Neural crest cell (in vitro differentiated cells): ENCODE measurements around the gene RPL11. TPM values are rescaled to one million over a fixed set of nuclear protein-coding genes. Genes with fewer than 3 reads are reported as not detected.
"Not testable (repeated sequence)": the region's sequence is repeated elsewhere in the genome, so short reads cannot be mapped to it uniquely, and the experiment has no call there.

Experiments used
- DNase-seq: peaks from one replicate; pipeline ENCODE4 v3.0.0; 2021; ENCODE audit warnings: low read depth, mixed read lengths, low spot score
- H3K27ac Mint-ChIP-seq: one replicate; pipeline ENCODE4 v1.8.0; 2021; ENCODE audit warnings: mild to moderate bottlenecking, mixed read lengths; ENCODE audit not compliant: unreplicated experiment
- H3K27me3 Mint-ChIP-seq: 2 replicates; pipeline ENCODE4 v1.8.0; 2021; ENCODE audit warnings: low read depth, mild to moderate bottlenecking, mixed read lengths
- H3K36me3 Mint-ChIP-seq: 2 replicates; pipeline ENCODE4 v1.8.0; 2021; ENCODE audit warnings: low read depth, mild to moderate bottlenecking, mixed read lengths
- H3K4me1 Mint-ChIP-seq: 2 replicates; pipeline ENCODE4 v1.8.0; 2021; ENCODE audit warnings: mixed read lengths
- H3K4me3 Mint-ChIP-seq: one replicate; pipeline ENCODE4 v1.8.0; 2021; ENCODE audit warnings: mild to moderate bottlenecking, mixed read lengths
- H3K9me3 Mint-ChIP-seq: 2 replicates; pipeline ENCODE4 v1.8.0; 2021; ENCODE audit warnings: mixed read lengths
- total RNA-seq: library from RNA; stranded (reverse); gene quantifications from 2 replicates; pipeline ENCODE4 v1.2.1, GENCODE V29; 2021
- TF ChIP-seq, protein P1 (sequence below): fragments of 200-600 bp; sonication (generic); conservative IDR thresholded peaks from 2 replicates; pipeline ENCODE4 v1.5.0; 2021; ENCODE audit warnings: antibody characterized with exemption, mild to moderate bottlenecking

RPL11 gene
- total RNA-seq, 1 donor from 2014 or later = 1,184 TPM

DNA sequence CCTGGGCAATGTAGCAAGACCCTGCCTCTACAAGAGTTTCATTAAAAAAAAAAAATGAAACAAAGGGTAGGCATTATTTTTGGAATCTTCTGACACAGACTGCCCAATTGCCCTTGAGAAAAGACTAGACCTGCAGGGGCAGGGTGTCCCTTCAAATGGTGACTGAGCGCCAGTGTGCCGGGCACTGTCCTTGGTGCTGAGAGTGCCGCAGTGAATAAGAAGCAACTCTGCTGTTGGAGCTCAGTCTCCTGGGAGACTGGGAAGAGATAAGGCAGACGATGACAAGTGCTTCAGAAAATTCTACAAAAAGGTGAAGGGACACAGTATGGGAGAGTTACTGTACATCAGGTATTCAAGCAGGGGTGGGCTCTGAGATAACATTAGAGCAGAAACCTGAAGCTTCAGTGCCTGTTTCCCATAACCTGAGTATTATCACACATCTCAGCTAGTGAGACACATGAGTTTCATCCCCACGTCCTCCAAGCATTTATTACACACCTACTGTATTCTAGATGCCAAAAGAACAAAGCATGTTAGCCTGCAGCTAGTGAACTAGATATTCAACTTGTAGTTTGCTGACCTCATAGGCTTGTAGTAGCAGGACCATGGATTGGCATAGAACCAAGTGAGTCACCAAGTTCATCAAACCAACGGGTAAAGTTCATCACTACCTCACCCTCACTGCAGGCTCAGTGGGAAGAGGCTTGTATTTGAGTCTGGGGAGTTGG is 18.4 kb upstream of the RPL11 start:
- Mint-ChIP-seq H3K36me3 (no peaks in the 10 kb centered on the region), H3K4me1 (no peaks in the 10 kb centered on the region), H3K4me3 (no peak overlapping the region), H3K27ac (no peak overlapping the region), H3K9me3 (no peaks in the 10 kb centered on the region), H3K27me3 (peaks cover 60% of the 10 kb centered on the region)
- peak; percentile 37 for DNase-seq
- TF ChIP-seq, protein P1, sequence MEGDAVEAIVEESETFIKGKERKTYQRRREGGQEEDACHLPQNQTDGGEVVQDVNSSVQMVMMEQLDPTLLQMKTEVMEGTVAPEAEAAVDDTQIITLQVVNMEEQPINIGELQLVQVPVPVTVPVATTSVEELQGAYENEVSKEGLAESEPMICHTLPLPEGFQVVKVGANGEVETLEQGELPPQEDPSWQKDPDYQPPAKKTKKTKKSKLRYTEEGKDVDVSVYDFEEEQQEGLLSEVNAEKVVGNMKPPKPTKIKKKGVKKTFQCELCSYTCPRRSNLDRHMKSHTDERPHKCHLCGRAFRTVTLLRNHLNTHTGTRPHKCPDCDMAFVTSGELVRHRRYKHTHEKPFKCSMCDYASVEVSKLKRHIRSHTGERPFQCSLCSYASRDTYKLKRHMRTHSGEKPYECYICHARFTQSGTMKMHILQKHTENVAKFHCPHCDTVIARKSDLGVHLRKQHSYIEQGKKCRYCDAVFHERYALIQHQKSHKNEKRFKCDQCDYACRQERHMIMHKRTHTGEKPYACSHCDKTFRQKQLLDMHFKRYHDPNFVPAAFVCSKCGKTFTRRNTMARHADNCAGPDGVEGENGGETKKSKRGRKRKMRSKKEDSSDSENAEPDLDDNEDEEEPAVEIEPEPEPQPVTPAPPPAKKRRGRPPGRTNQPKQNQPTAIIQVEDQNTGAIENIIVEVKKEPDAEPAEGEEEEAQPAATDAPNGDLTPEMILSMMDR = no peak

DNA sequence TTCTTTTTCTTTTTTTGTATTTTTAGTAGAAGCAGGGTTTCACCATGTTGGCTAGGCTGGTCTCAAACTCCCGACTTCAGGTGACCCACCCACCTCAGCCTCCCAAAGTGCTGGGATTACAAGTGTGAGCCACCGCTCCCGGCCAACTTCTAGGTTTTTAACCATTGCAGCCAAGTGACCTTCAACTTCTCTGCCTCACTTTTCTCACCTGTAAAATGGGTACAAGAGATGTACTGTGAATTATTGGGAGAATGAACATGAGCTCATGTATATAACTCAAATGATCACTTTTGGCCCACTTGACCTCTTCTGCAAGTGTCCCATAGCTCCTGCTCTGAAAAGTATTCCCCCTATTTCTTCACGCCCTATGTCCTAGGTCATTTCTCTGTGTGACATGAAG is 11.8 kb upstream of the RPL11 start:
- Mint-ChIP-seq H3K4me1 (no peaks in the 10 kb centered on the region), H3K27ac (no peak overlapping the region), H3K9me3 (no peaks in the 10 kb centered on the region), H3K4me3 (no peak overlapping the region), H3K36me3 (no peaks in the 10 kb centered on the region), H3K27me3 (peaks cover 56% of the 10 kb centered on the region)
- DNase-seq = no peak
- TF ChIP-seq, protein P1 = no peak

DNA sequence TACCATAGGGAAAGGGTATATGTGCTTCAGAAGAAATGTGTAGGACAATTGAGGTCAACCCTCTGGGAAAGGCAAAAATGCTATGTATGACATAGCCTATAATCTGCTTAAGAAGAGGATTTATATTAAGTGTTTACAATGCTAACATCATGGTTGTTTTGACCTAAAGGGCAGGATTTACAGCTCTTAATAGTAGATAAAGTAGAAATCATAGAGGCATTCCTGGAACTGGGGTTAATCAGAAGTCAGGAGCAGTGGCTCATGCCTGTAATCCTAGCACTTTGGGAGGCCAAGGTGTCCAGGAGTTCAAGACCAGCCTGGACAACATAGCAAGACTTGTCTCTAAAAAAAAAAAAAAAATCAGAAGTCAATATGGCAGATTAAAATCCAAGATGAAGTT is 8.7 kb upstream of the RPL11 start:
- DNase-seq = no peak
- TF ChIP-seq, protein P1 = no peak
- no peak overlapping the region for H3K27ac Mint-ChIP-seq
- H3K4me3 Mint-ChIP-seq = no peak overlapping the region
- H3K9me3 Mint-ChIP-seq = no peaks in the 10 kb centered on the region
- no peaks in the 10 kb centered on the region for H3K4me1 Mint-ChIP-seq
- no peaks in the 10 kb centered on the region for H3K36me3 Mint-ChIP-seq
- peaks cover 51% of the 10 kb centered on the region for H3K27me3 Mint-ChIP-seq

- TF ChIP-seq, protein P1 = no peak
- no peak overlapping the region for H3K4me3 Mint-ChIP-seq
- H3K4me1 Mint-ChIP-seq = no peaks in the 10 kb centered on the region
- H3K27ac Mint-ChIP-seq = no peak overlapping the region
- no peaks in the 10 kb centered on the region for H3K9me3 Mint-ChIP-seq
- H3K36me3 Mint-ChIP-seq = no peaks in the 10 kb centered on the region
- DNase-seq = no peak
- peaks cover 37% of the 10 kb centered on the region for H3K27me3 Mint-ChIP-seq
Measured at GRCh38 chr1:23684415-23684814, 7.2 kb upstream of the RPL11 start.

DNA sequence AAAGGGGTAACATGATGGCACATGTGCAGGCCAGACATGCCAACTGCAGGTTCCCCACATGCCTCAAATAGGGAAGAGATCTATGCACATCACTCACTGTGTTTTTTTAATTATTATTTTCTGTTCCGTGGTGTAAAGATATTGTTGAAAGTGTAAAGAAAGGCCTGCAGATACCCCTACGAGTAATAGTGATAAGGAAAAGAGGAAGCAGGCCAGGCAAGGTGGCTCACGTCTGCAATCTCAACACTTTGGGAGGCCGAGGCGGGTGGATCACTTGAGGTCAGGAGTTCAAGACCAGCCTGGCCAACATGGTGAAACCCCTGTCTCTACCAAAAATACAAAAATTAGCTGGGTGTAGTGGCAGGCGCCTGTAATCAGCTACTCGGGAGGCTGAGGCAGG is 6.4 kb upstream of the RPL11 start:
- H3K9me3 Mint-ChIP-seq, H3K4me1 Mint-ChIP-seq, DNase-seq, H3K36me3 Mint-ChIP-seq, H3K27ac Mint-ChIP-seq, H3K4me3 Mint-ChIP-seq: not testable (repeated sequence)
- H3K27me3 Mint-ChIP-seq = peaks cover 32% of the 10 kb centered on the region

GRCh38 chr1:23687680-23688079 is 3.9 kb upstream of the RPL11 start:
- not testable (repeated sequence) for H3K4me3 Mint-ChIP-seq, H3K9me3 Mint-ChIP-seq, H3K27ac Mint-ChIP-seq, DNase-seq, H3K4me1 Mint-ChIP-seq, H3K36me3 Mint-ChIP-seq
- peaks cover 14% of the 10 kb centered on the region for H3K27me3 Mint-ChIP-seq

DNA sequence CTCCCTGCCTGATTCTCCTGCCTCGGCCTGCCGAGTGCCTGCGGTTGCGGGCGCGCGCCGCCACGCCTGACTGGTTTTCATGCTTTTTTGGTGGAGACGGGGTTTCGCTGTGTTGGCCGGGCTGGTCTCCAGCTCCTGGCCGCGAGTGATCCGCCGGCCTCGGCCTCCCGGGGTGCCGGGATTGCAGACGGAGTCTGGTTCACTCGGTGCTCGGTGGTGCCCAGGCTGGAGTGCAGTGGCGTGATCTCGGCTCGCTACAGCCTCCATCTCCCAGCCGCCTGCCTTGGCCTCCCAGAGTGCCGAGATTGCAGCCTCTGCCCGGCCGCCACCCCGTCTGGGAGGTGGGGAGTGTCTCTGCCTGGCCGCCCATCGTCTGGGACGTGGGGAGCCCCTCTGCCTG is 3.3 kb upstream of the RPL11 start:
- not testable (repeated sequence) for H3K9me3 Mint-ChIP-seq, DNase-seq, H3K27ac Mint-ChIP-seq, H3K27me3 Mint-ChIP-seq, H3K36me3 Mint-ChIP-seq, H3K4me3 Mint-ChIP-seq
- H3K4me1 Mint-ChIP-seq = peaks cover 12% of the 10 kb centered on the region
